ENCODE measurements around the gene ACAD9. TPM values are rescaled to one million over a fixed set of nuclear protein-coding genes. Genes with fewer than 3 reads are reported as not detected.

ACAD9 gene
- total RNA-seq, 2 experiments from 2014 or later, result 69.5 to 88.5 TPM

DNA sequence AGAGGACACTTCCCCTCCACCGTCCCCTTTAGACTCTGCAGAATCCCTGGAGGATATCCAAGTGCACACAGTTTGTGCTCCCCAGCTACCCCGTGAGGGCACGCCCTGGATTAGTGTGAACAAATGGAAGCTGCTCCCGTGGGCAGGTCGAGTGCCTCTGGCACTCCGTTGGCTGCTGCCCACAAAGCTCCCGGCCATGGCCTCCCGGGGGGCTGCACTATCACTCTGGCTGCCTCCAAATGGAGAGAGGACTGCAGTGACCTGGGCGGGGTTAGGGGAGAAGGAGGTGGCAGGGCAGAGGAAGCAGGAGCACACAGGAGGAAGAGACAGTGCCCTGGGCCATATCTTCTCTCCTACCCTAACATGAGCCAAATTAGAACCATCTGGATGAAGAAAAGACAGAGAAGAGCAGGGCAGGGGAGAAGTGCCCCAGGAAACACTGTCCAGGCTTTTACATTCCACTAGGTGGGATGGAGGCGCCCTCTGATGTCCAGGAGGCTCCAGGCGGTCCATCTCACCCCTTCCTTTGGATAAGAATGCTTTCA is 29.4 kb upstream of the ACAD9 start:
- H4K20me1 ChIP-seq (ENCODE audit: insufficient read depth, low read length), result no peaks in the 10 kb centered on the region
- no TSS peak for BruUV-seq (replicated peaks)
- no peak for DNase-seq (ENCODE audit: low spot score)
- ChIA-PET CTCF (ENCODE audit: unreplicated experiment) (no interaction called here), POLR2A (no interaction called here)
- H2AFZ ChIP-seq (ENCODE audit: low read length), result no peak overlapping the region
- no peaks in the 10 kb centered on the region for H3K79me2 ChIP-seq (ENCODE audit: insufficient read depth, low read depth, low read length)
- H3K36me3 ChIP-seq (ENCODE audit: insufficient read depth, low read length), result no peaks in the 10 kb centered on the region
- H3K4me1 ChIP-seq (ENCODE audit: insufficient read depth, low read length, poor library complexity, severe bottlenecking), result peaks cover 14% of the 10 kb centered on the region
- H3K9me3 ChIP-seq (ENCODE audit: low read length), result peaks cover 11% of the 10 kb centered on the region; the same call in 1 of the 2 replicates
- H3K27ac ChIP-seq (ENCODE audit: low read depth, low read length, poor library complexity, severe bottlenecking), result no peak overlapping the region
- H3K4me3 ChIP-seq (ENCODE audit: low read depth, low read length, poor library complexity, severe bottlenecking), result no peak overlapping the region
- H3K9me2 ChIP-seq (ENCODE audit: insufficient read depth, low read length), result no peaks in the 10 kb centered on the region
- intact Hi-C loops (cut with micrococcal nuclease; ENCODE audit: unreplicated experiment), result loop anchor here (5.0 kb wide), 1 partner anchor 233 kb away; no protein-coding TSS in a partner anchor
- no peak overlapping the region for H3K4me2 ChIP-seq (ENCODE audit: low read length)
- TF ChIP-seq, protein P1, sequence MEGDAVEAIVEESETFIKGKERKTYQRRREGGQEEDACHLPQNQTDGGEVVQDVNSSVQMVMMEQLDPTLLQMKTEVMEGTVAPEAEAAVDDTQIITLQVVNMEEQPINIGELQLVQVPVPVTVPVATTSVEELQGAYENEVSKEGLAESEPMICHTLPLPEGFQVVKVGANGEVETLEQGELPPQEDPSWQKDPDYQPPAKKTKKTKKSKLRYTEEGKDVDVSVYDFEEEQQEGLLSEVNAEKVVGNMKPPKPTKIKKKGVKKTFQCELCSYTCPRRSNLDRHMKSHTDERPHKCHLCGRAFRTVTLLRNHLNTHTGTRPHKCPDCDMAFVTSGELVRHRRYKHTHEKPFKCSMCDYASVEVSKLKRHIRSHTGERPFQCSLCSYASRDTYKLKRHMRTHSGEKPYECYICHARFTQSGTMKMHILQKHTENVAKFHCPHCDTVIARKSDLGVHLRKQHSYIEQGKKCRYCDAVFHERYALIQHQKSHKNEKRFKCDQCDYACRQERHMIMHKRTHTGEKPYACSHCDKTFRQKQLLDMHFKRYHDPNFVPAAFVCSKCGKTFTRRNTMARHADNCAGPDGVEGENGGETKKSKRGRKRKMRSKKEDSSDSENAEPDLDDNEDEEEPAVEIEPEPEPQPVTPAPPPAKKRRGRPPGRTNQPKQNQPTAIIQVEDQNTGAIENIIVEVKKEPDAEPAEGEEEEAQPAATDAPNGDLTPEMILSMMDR (conservative IDR thresholded peaks at IDR 0.05; ENCODE audit: low read length), result no peak
- no peak for TF ChIP-seq EZH2phosphoT487 (IDR thresholded peaks at IDR 0.05; ENCODE audit: borderline replicate concordance, low read depth, low read length)

DNA sequence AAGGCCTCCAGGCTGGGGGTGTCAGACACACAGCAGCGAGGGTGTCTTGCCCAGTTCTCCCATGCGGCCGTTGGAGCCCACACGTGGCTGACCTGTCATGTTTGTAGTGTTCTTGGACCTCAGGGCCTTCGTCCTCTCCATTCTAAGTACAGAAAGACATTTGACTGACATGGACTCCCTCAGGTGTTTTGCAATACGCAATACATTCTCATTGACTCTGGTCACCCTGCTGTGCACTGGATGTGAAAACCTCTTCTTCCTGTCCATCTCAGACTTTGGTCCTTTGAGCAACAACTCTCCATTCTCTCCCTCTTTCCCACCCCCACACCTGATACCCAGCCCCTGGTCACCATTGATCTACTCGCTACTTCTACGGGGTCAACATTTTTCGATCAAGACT is 28.9 kb upstream of the ACAD9 start:
- BruUV-seq (replicated peaks), result no TSS peak

DNA sequence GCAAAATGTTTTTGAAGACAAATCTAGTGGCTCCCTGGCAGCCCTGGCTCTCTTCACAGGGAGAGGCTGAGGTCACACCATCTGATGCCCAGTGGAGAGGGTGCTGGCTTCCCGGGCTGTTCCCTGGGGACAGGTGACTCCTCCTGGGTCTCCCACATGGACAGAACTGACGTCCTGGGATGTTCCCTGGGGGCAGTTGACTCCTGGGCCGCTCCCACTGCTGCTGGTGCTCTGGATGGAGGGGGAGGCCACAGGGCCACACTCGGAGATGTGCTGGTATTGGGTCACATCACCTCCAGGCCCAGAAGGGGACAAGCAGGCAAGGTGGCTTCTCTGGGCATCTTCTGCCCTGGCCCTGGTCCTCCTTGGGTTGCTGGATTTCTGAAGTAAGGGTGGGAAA is 27.8 kb upstream of the ACAD9 start:
- H2AFZ ChIP-seq (ENCODE audit: low read length), result no peak overlapping the region
- H3K9me3 ChIP-seq (ENCODE audit: low read length), result peaks cover 21% of the 10 kb centered on the region
- TF ChIP-seq EZH2phosphoT487 (IDR thresholded peaks at IDR 0.05; ENCODE audit: borderline replicate concordance, low read depth, low read length), result no peak
- TF ChIP-seq, protein P1 (conservative IDR thresholded peaks at IDR 0.05; ENCODE audit: low read length), result no peak
- no peaks in the 10 kb centered on the region for H3K9me2 ChIP-seq (ENCODE audit: insufficient read depth, low read length)
- POLR2A ChIA-PET, result no interaction called here
- H3K4me3 ChIP-seq (ENCODE audit: low read depth, low read length, poor library complexity, severe bottlenecking), result no peak overlapping the region
- intact Hi-C loops (cut with micrococcal nuclease; ENCODE audit: unreplicated experiment), result no loop called here
- H3K4me1 ChIP-seq (ENCODE audit: insufficient read depth, low read length, poor library complexity, severe bottlenecking), result no peaks in the 10 kb centered on the region
- no peak overlapping the region for H3K4me2 ChIP-seq (ENCODE audit: low read length)
- no peaks in the 10 kb centered on the region for H3K79me2 ChIP-seq (ENCODE audit: insufficient read depth, low read depth, low read length)
- CTCF ChIA-PET (ENCODE audit: unreplicated experiment), result no interaction called here
- no peak overlapping the region for H3K27ac ChIP-seq (ENCODE audit: low read depth, low read length, poor library complexity, severe bottlenecking)
- no peak for DNase-seq (ENCODE audit: low spot score)
- H3K36me3 ChIP-seq (ENCODE audit: insufficient read depth, low read length), result no peaks in the 10 kb centered on the region
- no peaks in the 10 kb centered on the region for H4K20me1 ChIP-seq (ENCODE audit: insufficient read depth, low read length)
- BruUV-seq (replicated peaks), result no TSS peak

More for the DNA sequence above, 28.9 kb upstream of the ACAD9 start:
- ChIA-PET CTCF (ENCODE audit: unreplicated experiment) (no interaction called here), POLR2A (no interaction called here)
- no peaks in the 10 kb centered on the region for H3K9me2 ChIP-seq (ENCODE audit: insufficient read depth, low read length)
- no peaks in the 10 kb centered on the region for H3K79me2 ChIP-seq (ENCODE audit: insufficient read depth, low read depth, low read length)
- no peak for TF ChIP-seq EZH2phosphoT487 (IDR thresholded peaks at IDR 0.05; ENCODE audit: borderline replicate concordance, low read depth, low read length)
- TF ChIP-seq, protein P1 (conservative IDR thresholded peaks at IDR 0.05; ENCODE audit: low read length), result no peak
- H3K36me3 ChIP-seq (ENCODE audit: insufficient read depth, low read length), result no peaks in the 10 kb centered on the region
- peaks cover 17% of the 10 kb centered on the region for H3K9me3 ChIP-seq (ENCODE audit: low read length)
- intact Hi-C loops (cut with micrococcal nuclease; ENCODE audit: unreplicated experiment), result no loop called here
- H2AFZ ChIP-seq (ENCODE audit: low read length), result no peak overlapping the region
- H4K20me1 ChIP-seq (ENCODE audit: insufficient read depth, low read length), result no peaks in the 10 kb centered on the region
- no peak overlapping the region for H3K4me2 ChIP-seq (ENCODE audit: low read length)
- H3K4me3 ChIP-seq (ENCODE audit: low read depth, low read length, poor library complexity, severe bottlenecking), result no peak overlapping the region
- H3K4me1 ChIP-seq (ENCODE audit: insufficient read depth, low read length, poor library complexity, severe bottlenecking), result peaks cover 9% of the 10 kb centered on the region
- H3K27ac ChIP-seq (ENCODE audit: low read depth, low read length, poor library complexity, severe bottlenecking), result no peak overlapping the region
- no peak for DNase-seq (ENCODE audit: low spot score)

All from OCI-LY7 (cell line).